Keratinocyte (primary cell): ENCODE results near the gene ITGB1BP2.
"Not testable (repeated sequence)": the region's sequence is repeated elsewhere in the genome, so short reads cannot be mapped to it uniquely, and the experiment has no call there.

ENCODE experiments used
- CTCF ChIP-seq, 3 experiments: IDR thresholded peaks in 1 of 3; conservative IDR thresholded peaks in 1 of 3; optimal IDR thresholded peaks in 1 of 3; 2 replicates in 2 of 3; 3 replicates in 1 of 3; pipeline versions ENCODE3 to v1.5.1; 2011; ENCODE audit warnings: low read length in 3 of 3, mild to moderate bottlenecking in 3 of 3, moderate library complexity in 2 of 3, control low read depth in 1 of 3, inconsistent platforms in 1 of 3; ENCODE audit not compliant: insufficient read depth in 2 of 3; ENCODE audit errors: extremely low read depth in 1 of 3
- EZH2 ChIP-seq: IDR thresholded peaks from one replicate; pipeline ENCODE4 v1.6.1; 2012; ENCODE audit warnings: inconsistent platforms, mild to moderate bottlenecking, low read length, moderate library complexity

GRCh38 chrX:71300064-71300463 is 1.5 kb upstream of the ITGB1BP2 start:
- not testable (repeated sequence) for TF ChIP-seq CTCF (optimal IDR thresholded peaks at IDR 0.05 in 1 of 3, IDR thresholded peaks at IDR 0.05 in 1 of 3, conservative IDR thresholded peaks at IDR 0.05 in 1 of 3; ENCODE audit: extremely low read depth in 1 of 3, insufficient read depth in 2 of 3, low read length in 3 of 3); EZH2
